Neural progenitor cell (in vitro differentiated cells): Measurements from ENCODE around the gene EREG.

ENCODE experiments used
- EZH2 ChIP-seq: fragments of 200-600 bp; sonication (generic); IDR thresholded peaks from 2 replicates; pipeline ENCODE4 v1.6.1; 2017; ENCODE audit warnings: antibody characterized with exemption, mild to moderate bottlenecking, moderate library complexity
- EZH2phosphoT487 ChIP-seq: fragments of 200-600 bp; sonication (generic); IDR thresholded peaks from 2 replicates; pipeline ENCODE4 v1.6.1; 2017; ENCODE audit warnings: antibody characterized with exemption
- TF ChIP-seq, protein P1 (sequence below): fragments of 200-600 bp; sonication (generic); IDR thresholded peaks from 2 replicates; pipeline ENCODE4 v1.5.1; 2017; ENCODE audit warnings: antibody characterized with exemption, mild to moderate bottlenecking

DNA sequence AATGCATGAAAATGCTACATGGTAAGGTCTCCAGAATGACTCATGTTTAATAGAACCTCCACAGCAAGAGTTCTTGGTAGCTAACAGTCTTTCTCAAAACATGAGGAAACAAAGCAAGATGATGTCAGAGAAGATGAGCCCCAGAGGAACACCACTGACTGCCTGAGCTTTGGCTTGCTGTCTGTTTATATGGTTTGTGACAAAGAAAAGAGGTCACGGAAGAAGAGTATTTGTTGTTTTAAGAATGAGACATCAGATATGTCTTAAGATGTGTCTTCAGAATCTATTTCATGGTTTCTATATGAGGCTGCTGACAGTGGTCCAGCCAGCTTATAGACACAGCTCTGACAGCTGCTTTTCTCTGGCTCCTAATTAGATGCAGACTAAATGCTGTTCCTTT, 61.2 kb downstream of the EREG start:
- no peak for TF ChIP-seq EZH2phosphoT487
- no peak for TF ChIP-seq EZH2
- TF ChIP-seq, protein P1, sequence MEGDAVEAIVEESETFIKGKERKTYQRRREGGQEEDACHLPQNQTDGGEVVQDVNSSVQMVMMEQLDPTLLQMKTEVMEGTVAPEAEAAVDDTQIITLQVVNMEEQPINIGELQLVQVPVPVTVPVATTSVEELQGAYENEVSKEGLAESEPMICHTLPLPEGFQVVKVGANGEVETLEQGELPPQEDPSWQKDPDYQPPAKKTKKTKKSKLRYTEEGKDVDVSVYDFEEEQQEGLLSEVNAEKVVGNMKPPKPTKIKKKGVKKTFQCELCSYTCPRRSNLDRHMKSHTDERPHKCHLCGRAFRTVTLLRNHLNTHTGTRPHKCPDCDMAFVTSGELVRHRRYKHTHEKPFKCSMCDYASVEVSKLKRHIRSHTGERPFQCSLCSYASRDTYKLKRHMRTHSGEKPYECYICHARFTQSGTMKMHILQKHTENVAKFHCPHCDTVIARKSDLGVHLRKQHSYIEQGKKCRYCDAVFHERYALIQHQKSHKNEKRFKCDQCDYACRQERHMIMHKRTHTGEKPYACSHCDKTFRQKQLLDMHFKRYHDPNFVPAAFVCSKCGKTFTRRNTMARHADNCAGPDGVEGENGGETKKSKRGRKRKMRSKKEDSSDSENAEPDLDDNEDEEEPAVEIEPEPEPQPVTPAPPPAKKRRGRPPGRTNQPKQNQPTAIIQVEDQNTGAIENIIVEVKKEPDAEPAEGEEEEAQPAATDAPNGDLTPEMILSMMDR: no peak
